SK-N-SH (cell line): Measurements from ENCODE around the gene ENPP5.
"Not testable (repeated sequence)": the region's sequence is repeated elsewhere in the genome, so short reads cannot be mapped to it uniquely, and the experiment has no call there.

Experiments used
- ELF1 ChIP-seq: IDR thresholded peaks from 2 replicates; pipeline ENCODE4 v1.4.0; 2012
- EZH2phosphoT487 ChIP-seq: fragments of 200-600 bp; sonication (generic); IDR thresholded peaks from 2 replicates; pipeline ENCODE4 v1.6.1; 2017; ENCODE audit warnings: low read depth, mixed run types, mild to moderate bottlenecking, antibody characterized with exemption, moderate library complexity, borderline replicate concordance
- FOSL2 ChIP-seq: IDR thresholded peaks from 2 replicates; pipeline ENCODE4 v1.4.0; 2012; ENCODE audit warnings: low read depth, mild to moderate bottlenecking, moderate library complexity, borderline replicate concordance
- GABPA ChIP-seq: IDR thresholded peaks from 2 replicates; pipeline ENCODE4 v1.4.0; 2012; ENCODE audit warnings: low read depth, mild to moderate bottlenecking
- MEF2A ChIP-seq: IDR thresholded peaks from 2 replicates; pipeline ENCODE4 v1.4.0; 2012; ENCODE audit warnings: low read depth, borderline replicate concordance
- MXI1 ChIP-seq: IDR thresholded peaks from 2 replicates; pipeline ENCODE4 v1.6.1; 2012; ENCODE audit warnings: mild to moderate bottlenecking, low read depth, low read length, improper control_type of control experiment
- RXRA ChIP-seq: IDR thresholded peaks from 2 replicates; pipeline ENCODE4 v1.4.0; 2012; ENCODE audit warnings: low read depth, mild to moderate bottlenecking, borderline replicate concordance
- SIN3A ChIP-seq: IDR thresholded peaks from 2 replicates; pipeline ENCODE4 v1.6.1; 2012; ENCODE audit warnings: low read depth, mild to moderate bottlenecking, low read length, moderate library complexity, borderline replicate concordance
- SMC3 ChIP-seq: IDR thresholded peaks from 2 replicates; pipeline ENCODE4 v1.6.1; 2012; ENCODE audit warnings: low read depth, low read length, improper control_type of control experiment
- TAF1 ChIP-seq: IDR thresholded peaks from 2 replicates; pipeline ENCODE4 v1.6.1; 2012; ENCODE audit warnings: low read depth, mild to moderate bottlenecking, low read length, moderate library complexity, borderline replicate concordance
- TF ChIP-seq, protein P1 (sequence below): fragments of 200-600 bp; sonication (generic); IDR thresholded peaks from 2 replicates; pipeline ENCODE4 v1.6.1; 2017; ENCODE audit warnings: antibody characterized with exemption, mild to moderate bottlenecking, moderate library complexity

DNA sequence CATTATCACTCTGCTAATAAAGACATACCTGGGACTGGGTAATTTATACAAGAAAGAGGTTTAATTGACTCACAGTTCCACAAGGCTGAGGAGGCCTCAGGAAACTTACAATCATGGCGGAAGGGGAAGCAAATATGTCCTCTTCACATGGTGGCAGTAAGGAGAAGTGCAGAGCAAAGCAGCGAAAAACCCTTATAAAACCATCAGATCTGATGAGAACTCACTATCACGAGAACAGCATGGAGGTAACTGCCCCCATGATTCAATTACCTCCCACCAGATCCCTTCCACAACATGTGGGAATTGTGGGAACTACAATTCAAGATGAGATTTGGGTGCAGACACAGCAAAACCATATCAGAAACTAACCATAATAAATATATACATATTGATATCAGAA, 21.7 kb downstream of the ENPP5 start:
- TF ChIP-seq, protein P1, sequence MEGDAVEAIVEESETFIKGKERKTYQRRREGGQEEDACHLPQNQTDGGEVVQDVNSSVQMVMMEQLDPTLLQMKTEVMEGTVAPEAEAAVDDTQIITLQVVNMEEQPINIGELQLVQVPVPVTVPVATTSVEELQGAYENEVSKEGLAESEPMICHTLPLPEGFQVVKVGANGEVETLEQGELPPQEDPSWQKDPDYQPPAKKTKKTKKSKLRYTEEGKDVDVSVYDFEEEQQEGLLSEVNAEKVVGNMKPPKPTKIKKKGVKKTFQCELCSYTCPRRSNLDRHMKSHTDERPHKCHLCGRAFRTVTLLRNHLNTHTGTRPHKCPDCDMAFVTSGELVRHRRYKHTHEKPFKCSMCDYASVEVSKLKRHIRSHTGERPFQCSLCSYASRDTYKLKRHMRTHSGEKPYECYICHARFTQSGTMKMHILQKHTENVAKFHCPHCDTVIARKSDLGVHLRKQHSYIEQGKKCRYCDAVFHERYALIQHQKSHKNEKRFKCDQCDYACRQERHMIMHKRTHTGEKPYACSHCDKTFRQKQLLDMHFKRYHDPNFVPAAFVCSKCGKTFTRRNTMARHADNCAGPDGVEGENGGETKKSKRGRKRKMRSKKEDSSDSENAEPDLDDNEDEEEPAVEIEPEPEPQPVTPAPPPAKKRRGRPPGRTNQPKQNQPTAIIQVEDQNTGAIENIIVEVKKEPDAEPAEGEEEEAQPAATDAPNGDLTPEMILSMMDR = not testable (repeated sequence)
- not testable (repeated sequence) for TF ChIP-seq TAF1, EZH2phosphoT487, MEF2A, GABPA, MXI1, FOSL2, SIN3A, ELF1, SMC3, RXRA
